Measurements from ENCODE around the gene LMAN1L. TPM values are rescaled to one million over a fixed set of nuclear protein-coding genes. Genes with fewer than 3 reads are reported as not detected.
A peak's percentile ranks its signal among the peaks of the same experiment; 100 is the strongest.

The LMAN1L gene
- polyA plus RNA-seq, 1 donor from 2014 or later, result not detected

- no peaks in the 10 kb centered on the region for H3K27me3 ChIP-seq (ENCODE audit: insufficient read depth, low read depth, low read length)
- TF ChIP-seq RAD21 (conservative IDR thresholded peaks at IDR 0.05) (no peak), EZH2 (IDR thresholded peaks at IDR 0.05; ENCODE audit: borderline replicate concordance, insufficient read depth, low read length, poor library complexity, severe bottlenecking) (no peak), MXI1 (conservative IDR thresholded peaks at IDR 0.05; ENCODE audit: poor library complexity, severe bottlenecking) (no peak), SMC3 (conservative IDR thresholded peaks at IDR 0.05; ENCODE audit: poor library complexity) (no peak), TAF1 (IDR thresholded peaks at IDR 0.05; ENCODE audit: low read depth) (no peak), CTCF (IDR thresholded peaks at IDR 0.05; ENCODE audit: poor library complexity, severe bottlenecking) (no peak), EP300 (conservative IDR thresholded peaks at IDR 0.05; ENCODE audit: poor library complexity, severe bottlenecking) (no peak), POLR2AphosphoS5 (IDR thresholded peaks at IDR 0.05) (no peak)
- TF ChIP-seq, protein P1, sequence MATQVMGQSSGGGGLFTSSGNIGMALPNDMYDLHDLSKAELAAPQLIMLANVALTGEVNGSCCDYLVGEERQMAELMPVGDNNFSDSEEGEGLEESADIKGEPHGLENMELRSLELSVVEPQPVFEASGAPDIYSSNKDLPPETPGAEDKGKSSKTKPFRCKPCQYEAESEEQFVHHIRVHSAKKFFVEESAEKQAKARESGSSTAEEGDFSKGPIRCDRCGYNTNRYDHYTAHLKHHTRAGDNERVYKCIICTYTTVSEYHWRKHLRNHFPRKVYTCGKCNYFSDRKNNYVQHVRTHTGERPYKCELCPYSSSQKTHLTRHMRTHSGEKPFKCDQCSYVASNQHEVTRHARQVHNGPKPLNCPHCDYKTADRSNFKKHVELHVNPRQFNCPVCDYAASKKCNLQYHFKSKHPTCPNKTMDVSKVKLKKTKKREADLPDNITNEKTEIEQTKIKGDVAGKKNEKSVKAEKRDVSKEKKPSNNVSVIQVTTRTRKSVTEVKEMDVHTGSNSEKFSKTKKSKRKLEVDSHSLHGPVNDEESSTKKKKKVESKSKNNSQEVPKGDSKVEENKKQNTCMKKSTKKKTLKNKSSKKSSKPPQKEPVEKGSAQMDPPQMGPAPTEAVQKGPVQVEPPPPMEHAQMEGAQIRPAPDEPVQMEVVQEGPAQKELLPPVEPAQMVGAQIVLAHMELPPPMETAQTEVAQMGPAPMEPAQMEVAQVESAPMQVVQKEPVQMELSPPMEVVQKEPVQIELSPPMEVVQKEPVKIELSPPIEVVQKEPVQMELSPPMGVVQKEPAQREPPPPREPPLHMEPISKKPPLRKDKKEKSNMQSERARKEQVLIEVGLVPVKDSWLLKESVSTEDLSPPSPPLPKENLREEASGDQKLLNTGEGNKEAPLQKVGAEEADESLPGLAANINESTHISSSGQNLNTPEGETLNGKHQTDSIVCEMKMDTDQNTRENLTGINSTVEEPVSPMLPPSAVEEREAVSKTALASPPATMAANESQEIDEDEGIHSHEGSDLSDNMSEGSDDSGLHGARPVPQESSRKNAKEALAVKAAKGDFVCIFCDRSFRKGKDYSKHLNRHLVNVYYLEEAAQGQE (IDR thresholded peaks at IDR 0.05; ENCODE audit: borderline replicate concordance), result no peak
- peak overlapping the region; percentile 25 for H3K4me2 ChIP-seq (ENCODE audit: low read length)
- no peaks in the 10 kb centered on the region for H3K9me3 ChIP-seq (ENCODE audit: low read length)
- no peaks in the 10 kb centered on the region for H4K20me1 ChIP-seq (ENCODE audit: insufficient read depth)
- peak overlapping the region; percentile 81 for H2AFZ ChIP-seq (ENCODE audit: low read depth, low read length)
- no peaks in the 10 kb centered on the region for H3F3A ChIP-seq (ENCODE audit: insufficient read depth, low read length, poor library complexity, severe bottlenecking)
- no peaks in the 10 kb centered on the region for H3K9me2 ChIP-seq (ENCODE audit: insufficient read depth, low read length)
- H3K4me3 ChIP-seq (ENCODE audit: low read length), result peak overlapping the region; percentile 99
- H3K79me2 ChIP-seq (replicated peaks; ENCODE audit: insufficient read depth, low read length), result no peaks in the 10 kb centered on the region
- H3K36me3 ChIP-seq (ENCODE audit: insufficient read depth, low read length), result no peaks in the 10 kb centered on the region
- peak overlapping the region; percentile 81 for H3K9ac ChIP-seq (ENCODE audit: low read length)
- no peak overlapping the region for H3K27ac ChIP-seq (ENCODE audit: low read length)
Measured at GRCh38 chr15:74841891-74842373, 29.3 kb downstream of the LMAN1L start.

DNA sequence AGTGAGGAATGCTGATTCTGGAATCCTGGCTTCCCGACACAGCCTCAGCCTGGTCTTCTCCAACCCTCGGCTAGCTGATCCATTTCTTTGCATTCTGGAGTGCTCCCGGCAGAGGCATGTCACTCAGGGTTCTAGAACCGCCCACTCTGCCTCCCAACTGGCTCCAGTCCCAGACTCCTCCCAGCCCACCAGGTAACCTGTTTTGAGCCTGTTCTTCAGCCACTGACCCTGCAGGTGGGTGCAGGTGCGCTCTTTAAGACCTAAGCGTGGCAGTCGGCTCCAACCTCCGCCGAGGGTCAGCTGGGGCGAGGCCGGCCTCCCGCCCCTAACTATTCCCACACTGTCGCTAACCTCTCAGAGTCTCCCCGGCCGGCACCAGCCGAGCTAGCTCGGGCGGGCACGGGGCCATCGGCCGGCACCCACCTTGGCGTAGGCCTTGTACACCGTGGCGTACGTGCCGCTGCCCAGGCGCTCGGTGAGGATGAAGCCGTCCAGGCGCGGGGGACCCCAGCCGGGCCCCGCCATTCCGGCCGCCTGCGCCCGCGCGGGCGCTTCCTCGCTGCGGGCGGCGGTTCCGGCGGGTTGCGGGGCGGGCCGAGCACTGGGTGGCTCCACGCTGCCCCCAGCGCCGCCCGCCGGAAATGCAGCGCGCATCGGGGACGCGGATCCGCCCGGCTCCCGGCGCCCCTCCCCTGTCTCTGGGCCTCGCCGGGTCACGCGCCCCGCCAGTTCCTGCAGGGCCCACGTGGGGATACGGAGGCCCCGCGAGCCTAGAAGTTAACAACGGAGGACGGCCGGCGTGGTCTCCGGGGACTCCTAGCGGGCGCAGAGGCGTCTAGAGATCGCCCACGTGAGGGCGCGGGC lies 30.2 kb downstream of the LMAN1L start, which contains the start of gene ULK3:
Gene ULK3 (minus strand): TSS at position 576 of the 864 bp plus-strand sequence. CDS start 51 bp downstream, at position 525.
- peak within 1 kb of the TSS; percentile 52 for H3K4me2 ChIP-seq (ENCODE audit: low read length)
- peak within 1 kb of the TSS; percentile 81 for H3K9ac ChIP-seq (ENCODE audit: low read length)
- H3K9me3 ChIP-seq (ENCODE audit: low read length), result no peaks in the 10 kb centered on the region
- H2AFZ ChIP-seq (ENCODE audit: low read depth, low read length), result peak within 1 kb of the TSS; percentile 81
- H4K20me1 ChIP-seq (ENCODE audit: insufficient read depth), result no peaks in the 10 kb centered on the region
- TF ChIP-seq SMC3 (conservative IDR thresholded peaks at IDR 0.05; ENCODE audit: poor library complexity), result peak; percentile 68
- TF ChIP-seq EZH2 (IDR thresholded peaks at IDR 0.05; ENCODE audit: borderline replicate concordance, insufficient read depth, low read length, poor library complexity, severe bottlenecking), result no peak
- TF ChIP-seq, protein P1 (IDR thresholded peaks at IDR 0.05; ENCODE audit: borderline replicate concordance), result peak; percentile 68
- TF ChIP-seq CTCF (IDR thresholded peaks at IDR 0.05; ENCODE audit: poor library complexity, severe bottlenecking), result peak; percentile 97
- peak; percentile 63 for TF ChIP-seq TAF1 (IDR thresholded peaks at IDR 0.05; ENCODE audit: low read depth)
- TF ChIP-seq POLR2AphosphoS5 (IDR thresholded peaks at IDR 0.05), result peak; percentile 59
- peak; percentile 62 for TF ChIP-seq EP300 (conservative IDR thresholded peaks at IDR 0.05; ENCODE audit: poor library complexity, severe bottlenecking)
- peak; percentile 94 for TF ChIP-seq MXI1 (conservative IDR thresholded peaks at IDR 0.05; ENCODE audit: poor library complexity, severe bottlenecking)
- peak; percentile 67 for TF ChIP-seq RAD21 (conservative IDR thresholded peaks at IDR 0.05)
- no peaks in the 10 kb centered on the region for H3F3A ChIP-seq (ENCODE audit: insufficient read depth, low read length, poor library complexity, severe bottlenecking)
- H3K9me2 ChIP-seq (ENCODE audit: insufficient read depth, low read length), result no peaks in the 10 kb centered on the region
- no peaks in the 10 kb centered on the region for H3K79me2 ChIP-seq (replicated peaks; ENCODE audit: insufficient read depth, low read length)
- no peaks in the 10 kb centered on the region for H3K36me3 ChIP-seq (ENCODE audit: insufficient read depth, low read length)
- no peaks in the 10 kb centered on the region for H3K27me3 ChIP-seq (ENCODE audit: insufficient read depth, low read depth, low read length)
- H3K4me3 ChIP-seq (ENCODE audit: low read length), result peak within 1 kb of the TSS; percentile 99
- peak within 1 kb of the TSS; percentile 71 for H3K27ac ChIP-seq (ENCODE audit: low read length)

Measured in neural cell (in vitro differentiated cells).